ENCODE measurements around the gene P3R3URF. TPM values are rescaled to one million over a fixed set of nuclear protein-coding genes. Genes with fewer than 3 reads are reported as not detected.

Gene P3R3URF
- total and polyA plus RNA-seq, 9 of the 15 experiments (the other 6 are each of a cell fraction or from before 2014, with no cell fraction given): not detected

- peak; percentile 82 for TF ChIP-seq ARID4B (CRISPR knock-in tag; IDR thresholded peaks at IDR 0.05)
- peak; percentile 52; the same call in 1 of the 2 replicates for TF ChIP-seq HMG20B (CRISPR knock-in tag; IDR thresholded peaks at IDR 0.05)
- peak; percentile 89 for TF ChIP-seq ZBTB33 (CRISPR knock-in tag; IDR thresholded peaks at IDR 0.05)
- TF ChIP-seq HDAC8 (tag; IDR thresholded peaks at IDR 0.05): peak; percentile 74; the same call in 1 of the 2 replicates
- peak; percentile 77; the same call in 1 of the 2 replicates for TF ChIP-seq OTX1 (CRISPR knock-in tag; IDR thresholded peaks at IDR 0.05)
- peak; percentile 70 for TF ChIP-seq E2F8 (IDR thresholded peaks at IDR 0.05; ENCODE audit: low read depth, partially characterized antibody)
- TF ChIP-seq CHCHD3 (CRISPR knock-in tag; IDR thresholded peaks at IDR 0.05): peak; percentile 81
- TF ChIP-seq TEAD2 (tag; IDR thresholded peaks at IDR 0.05): no peak
- peak; percentile 88 for TF ChIP-seq THAP12 (CRISPR knock-in tag; IDR thresholded peaks at IDR 0.05)
- peak; percentile 66; the same call in 1 of the 2 replicates for TF ChIP-seq ZKSCAN1 (IDR thresholded peaks at IDR 0.05; ENCODE audit: low read depth, low read length)
- TF ChIP-seq DNMT1 (IDR thresholded peaks at IDR 0.05): peak; percentile 89; the same call in 1 of the 2 replicates
- no peak for TF ChIP-seq SP2 (IDR thresholded peaks at IDR 0.05; ENCODE audit: extremely low read depth, low read depth, low read length, poor library complexity, severe bottlenecking)
- TF ChIP-seq CHD1 (IDR thresholded peaks at IDR 0.05; ENCODE audit: low read length): no peak
- TF ChIP-seq ZNF696 (CRISPR knock-in tag; conservative IDR thresholded peaks at IDR 0.05): no peak
- TF ChIP-seq FOXP1 (CRISPR knock-in tag; IDR thresholded peaks at IDR 0.05): peak; percentile 99
- peak; percentile 97; the same call in 1 of the 2 replicates for TF ChIP-seq FOXK1 (CRISPR knock-in tag; IDR thresholded peaks at IDR 0.05; ENCODE audit: borderline replicate concordance)
Observed at GRCh38 chr1:46132529-46133180, 43.6 kb downstream of the P3R3URF start, which contains the start of gene PIK3R3 (continued).
